ENCODE measurements around the gene NALF2.

Gene NALF2

GRCh38 chrX:69531031-69531755 lies 27.1 kb downstream of the NALF2 start:
- no peak for DNase-seq

DNA sequence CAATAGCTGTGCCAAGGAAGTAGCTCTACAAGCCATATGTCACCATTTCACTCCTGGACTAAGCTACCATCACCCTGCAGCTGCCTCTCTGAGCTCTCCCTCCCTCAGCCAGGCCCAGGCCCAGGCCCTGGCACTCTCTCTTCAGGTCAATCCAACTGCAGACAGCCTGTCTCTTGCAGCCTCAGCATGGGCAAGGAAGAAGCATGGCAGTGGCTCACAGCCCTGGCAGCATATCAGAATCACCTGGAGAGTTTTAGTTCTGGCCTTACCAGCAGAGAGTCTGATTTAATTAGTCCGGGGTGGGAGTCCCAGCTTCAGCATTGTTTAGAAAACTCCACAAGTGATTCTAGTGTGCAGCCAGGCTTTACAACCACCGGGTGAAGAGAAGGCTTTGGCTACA lies 31.5 kb downstream of the NALF2 start:
- no peak for DNase-seq

DNA sequence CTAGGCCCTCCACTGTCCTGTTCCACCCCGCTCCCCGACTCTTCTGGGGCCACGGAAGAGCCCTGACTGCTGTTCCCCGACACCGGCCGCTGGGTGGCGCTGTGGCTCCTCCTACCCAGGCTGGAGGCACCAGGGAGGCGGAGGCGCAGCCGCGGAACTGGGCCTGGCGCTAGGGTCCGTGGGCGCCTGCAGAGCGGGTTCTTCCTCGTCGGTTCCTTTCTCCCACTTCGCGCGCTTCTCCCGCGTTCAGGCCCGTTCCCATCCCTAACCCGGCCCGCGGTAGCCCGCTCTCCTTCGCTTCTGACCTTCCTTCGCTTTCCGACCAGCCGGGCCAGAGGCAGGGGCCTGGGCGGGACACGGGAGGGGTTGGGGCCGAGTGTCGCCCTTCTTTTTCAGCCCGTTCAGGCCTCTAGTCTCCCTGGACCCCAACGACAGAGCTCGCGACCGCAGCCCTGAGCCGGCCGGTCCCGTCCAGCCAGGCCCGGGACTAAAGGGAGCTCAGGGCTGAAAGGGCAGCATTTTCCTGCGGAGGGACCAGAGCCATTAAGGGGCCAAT lies 34.3 kb downstream of the NALF2 start:
- peak; percentile 41 for DNase-seq

DNA sequence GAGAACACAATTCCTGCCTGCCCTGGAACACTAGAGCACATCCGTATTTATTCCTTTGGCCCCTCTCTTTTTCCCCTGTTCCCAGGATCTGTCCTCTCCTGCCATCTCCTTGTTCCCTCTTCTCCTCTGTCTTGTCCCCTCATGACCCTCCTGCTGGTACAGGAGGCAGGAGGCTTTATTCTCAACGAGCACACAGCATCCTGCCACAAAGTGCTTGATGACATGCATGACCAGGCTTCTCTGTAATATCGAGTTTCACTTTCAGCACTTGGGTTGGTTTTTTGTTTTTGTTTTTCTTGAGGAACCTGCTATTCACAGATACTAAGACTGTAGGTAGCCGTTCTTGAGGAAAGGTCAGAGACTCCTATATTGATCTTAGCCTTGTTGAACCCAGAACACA lies 35.3 kb downstream of the NALF2 start:
- DNase-seq: no peak

DNA sequence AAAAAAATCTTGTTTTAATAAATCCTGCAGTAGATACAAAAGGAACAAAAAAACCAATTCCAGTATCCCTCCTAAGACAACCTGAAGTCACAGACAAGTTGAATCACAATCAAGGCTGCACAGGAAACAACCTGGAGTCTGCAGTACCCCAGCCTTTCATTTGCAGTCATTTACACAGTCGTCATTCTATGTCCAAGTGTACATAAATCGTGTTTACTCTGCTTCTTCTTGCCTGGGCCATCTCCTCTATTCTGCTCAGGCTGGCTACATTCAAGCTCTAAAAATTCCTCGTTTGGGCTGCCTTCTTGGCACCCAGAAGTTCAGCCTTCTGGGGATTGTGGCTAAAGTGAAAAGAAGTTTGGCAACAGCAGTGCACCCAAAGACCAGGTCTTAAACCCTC lies 37.8 kb downstream of the NALF2 start:
- DNase-seq: no peak

- DNase-seq: no peak
Observed at GRCh38 chrX:69543572-69543971, 39.4 kb downstream of the NALF2 start.

GRCh38 chrX:69546417-69546816 lies 42.3 kb downstream of the NALF2 start:
- DNase-seq: no peak

- no peak for DNase-seq
Observed at GRCh38 chrX:69546978-69547377, 42.9 kb downstream of the NALF2 start.

GRCh38 chrX:69551421-69552009 lies 47.4 kb downstream of the NALF2 start:
- DNase-seq: no peak

DNA sequence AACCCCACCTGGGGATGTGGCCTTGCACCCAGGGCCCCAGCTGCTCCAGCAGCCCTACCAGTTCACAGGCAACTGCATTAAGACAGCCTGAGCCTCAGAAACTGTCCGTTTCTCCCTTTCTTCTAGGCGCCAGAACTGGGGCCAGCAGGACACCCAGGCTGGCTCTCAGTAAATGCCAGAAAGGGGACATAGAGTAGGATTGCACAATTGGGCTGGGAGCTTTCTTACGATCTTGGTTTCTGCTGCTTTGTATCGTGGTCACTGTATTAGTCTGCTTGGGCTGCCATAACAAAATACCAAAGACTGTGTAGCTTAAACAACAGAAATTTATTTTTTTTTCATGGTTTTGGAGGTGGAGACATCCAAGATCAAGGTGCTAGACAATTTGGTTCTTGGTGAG lies 48.4 kb downstream of the NALF2 start:
- no peak for DNase-seq

Data from fibroblast of skin of right quadriceps (primary cell).